GM23248 (cell line): ENCODE measurements around the gene XKRX.

Experiments
- EZH2 ChIP-seq: fragments of 200-600 bp; sonication (generic); IDR thresholded peaks from 2 replicates; pipeline ENCODE4 v1.6.1; 2018; ENCODE audit warnings: antibody characterized with exemption, mild to moderate bottlenecking; ENCODE audit not compliant: insufficient read depth, poor library complexity, severe bottlenecking
- EZH2phosphoT487 ChIP-seq: fragments of 200-600 bp; sonication (generic); IDR thresholded peaks from 2 replicates; pipeline ENCODE4 v1.6.1; 2018; ENCODE audit warnings: antibody characterized with exemption, moderate library complexity, mild to moderate bottlenecking, low read depth; ENCODE audit not compliant: insufficient read depth

- TF ChIP-seq EZH2phosphoT487 (no peak), EZH2 (no peak)
These were observed 44.7 kb upstream of the XKRX start for GRCh38 chrX:100973411-100973810.
